Stimulated activated CD8-positive, alpha-beta memory T cell treated with anti-CD3 and anti-CD28 coated beads, Interleukin-4, amount 100 ng/mL, for 24 hours (primary cell): ENCODE measurements around the gene STKLD1.
"Not testable (repeated sequence)": the region's sequence is repeated elsewhere in the genome, so short reads cannot be mapped to it uniquely, and the experiment has no call there.

Experiments used
- DNase-seq: peaks from one replicate; pipeline ENCODE4 v3.0.0-alpha.2; 2020; ENCODE audit warnings: low read depth

STKLD1 gene

DNA sequence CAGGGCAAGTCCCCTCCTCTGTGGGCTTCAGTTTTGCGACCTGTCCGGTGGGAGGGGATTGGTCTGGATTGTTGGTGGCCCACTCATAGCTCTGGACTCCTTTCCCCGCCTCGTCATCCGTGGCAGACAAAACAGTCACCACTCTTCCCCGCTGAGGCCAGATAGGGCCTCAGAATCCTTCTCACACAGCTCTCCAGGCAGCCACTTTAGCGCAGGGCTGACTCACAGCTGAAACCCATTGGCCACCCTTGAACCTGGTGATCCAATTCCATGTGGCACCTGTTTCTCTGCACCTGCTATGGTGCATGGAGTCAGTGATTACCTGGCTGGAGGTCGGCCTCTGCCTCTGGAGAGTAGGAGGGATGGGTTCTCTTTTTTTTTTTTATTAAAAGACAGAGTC is 67.8 kb downstream of the STKLD1 start:
- DNase-seq, result no peak

DNA sequence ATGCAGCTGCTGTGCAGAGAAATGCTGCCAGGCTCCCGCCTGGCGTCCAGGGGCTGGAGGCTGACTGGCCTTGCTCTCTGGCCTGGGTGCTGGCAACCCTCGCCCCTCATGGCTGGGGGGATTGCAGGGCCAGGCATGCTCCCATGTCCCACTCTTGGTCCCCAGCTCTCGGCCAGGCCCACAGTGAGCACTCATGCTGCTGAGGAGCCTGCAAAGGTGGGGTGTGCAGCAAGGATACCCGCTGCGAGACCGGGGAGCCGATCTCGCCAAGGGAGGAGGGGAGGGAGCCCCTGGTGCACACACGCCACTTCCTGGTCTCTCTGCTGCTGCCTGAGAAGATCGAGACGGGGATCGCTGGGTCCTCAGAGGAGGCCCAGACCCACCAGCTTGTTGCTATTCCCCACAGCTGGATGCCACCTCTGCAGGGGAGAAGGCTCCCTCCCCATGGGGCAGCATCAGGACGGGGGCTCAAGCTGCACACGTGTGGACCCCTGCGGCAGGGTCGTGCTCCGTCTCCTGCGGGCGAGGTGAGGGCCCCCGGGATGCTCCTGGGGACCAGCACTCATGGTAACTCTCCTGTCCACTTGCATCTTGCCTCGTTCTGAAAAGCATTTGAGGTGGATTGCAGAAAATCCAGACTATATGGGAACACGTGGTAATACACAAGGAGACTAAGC is 69.3 kb downstream of the STKLD1 start:
- DNase-seq, result no peak

DNA sequence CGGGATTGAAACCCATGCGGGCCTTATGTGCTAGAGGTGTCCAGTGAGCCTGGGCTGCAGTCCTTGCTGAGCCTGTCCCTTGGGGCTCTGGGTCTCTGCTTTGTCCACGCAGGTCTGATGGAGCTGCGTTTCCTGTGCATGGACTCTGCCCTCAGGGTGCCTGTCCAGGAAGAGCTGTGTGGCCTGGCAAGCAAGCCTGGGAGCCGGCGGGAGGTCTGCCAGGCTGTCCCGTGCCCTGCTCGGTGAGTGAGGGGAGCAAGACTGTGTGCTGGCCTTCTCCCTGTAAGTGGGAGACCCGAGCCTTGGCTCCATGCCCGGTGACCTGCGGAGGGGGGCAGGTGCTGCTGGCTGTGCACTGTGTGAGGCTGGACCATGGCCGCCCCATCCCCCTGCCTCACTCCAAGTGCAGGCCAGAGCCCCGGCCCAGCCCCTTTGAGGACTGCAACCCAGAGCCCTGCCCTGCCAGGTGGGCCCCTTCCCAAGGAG is 72.4 kb downstream of the STKLD1 start:
- no peak for DNase-seq

DNA sequence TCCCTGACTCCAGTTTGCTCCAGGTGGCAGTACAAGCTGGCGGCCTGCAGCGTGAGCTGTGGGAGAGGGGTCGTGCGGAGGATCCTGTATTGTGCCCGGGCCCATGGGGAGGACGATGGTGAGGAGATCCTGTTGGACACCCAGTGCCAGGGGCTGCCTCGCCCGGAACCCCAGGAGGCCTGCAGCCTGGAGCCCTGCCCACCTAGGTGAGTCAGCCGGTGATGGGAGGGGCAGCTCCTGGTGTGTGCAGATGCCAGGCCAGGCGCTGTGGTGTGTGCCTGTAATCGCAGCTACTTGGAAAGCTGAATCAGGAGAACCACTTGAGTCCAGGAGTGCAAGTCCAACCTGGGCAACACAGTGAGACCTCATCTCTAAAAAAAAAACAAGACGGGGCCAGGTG is 73.6 kb downstream of the STKLD1 start:
- DNase-seq, result no peak

DNA sequence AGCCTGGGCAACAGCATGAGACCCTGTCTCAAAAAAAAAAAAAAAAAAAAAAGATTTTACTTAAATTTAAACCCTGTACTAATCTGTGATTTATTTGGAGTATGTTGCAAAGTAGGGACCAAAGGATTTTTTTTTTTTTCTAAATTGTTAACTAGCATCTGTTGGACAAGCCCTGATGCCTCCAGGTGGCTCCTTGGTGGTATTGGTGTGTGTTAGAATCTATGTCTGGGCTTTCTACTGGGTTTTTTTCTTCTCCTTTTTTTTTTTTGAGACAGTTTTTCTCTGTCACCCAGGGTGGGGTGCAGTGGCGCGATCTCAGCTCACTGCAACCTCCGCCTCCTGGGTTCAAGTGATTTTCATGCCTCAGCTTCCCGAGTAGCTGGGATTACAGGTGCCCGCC is 75.7 kb downstream of the STKLD1 start:
- not testable (repeated sequence) for DNase-seq

DNA sequence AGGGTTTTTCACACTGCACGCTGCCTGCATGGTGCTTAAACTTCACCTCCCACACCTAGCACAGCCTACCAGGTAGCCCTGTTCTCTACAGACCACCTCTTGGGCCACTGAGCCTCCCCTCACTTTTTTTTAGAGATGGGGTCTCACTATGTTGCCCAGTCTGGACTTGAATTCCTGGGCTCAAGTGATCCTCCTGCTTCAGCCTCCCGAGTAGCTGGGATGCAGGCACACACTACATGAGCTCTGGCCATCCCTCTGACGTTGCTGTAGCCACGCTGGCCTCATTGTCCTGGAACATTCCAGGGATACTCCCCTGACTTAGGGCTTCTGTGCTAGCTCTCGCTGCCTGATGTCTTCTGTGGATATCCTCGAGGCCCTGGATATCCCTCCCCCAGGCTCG is 76.4 kb downstream of the STKLD1 start:
- DNase-seq, result no peak

DNA sequence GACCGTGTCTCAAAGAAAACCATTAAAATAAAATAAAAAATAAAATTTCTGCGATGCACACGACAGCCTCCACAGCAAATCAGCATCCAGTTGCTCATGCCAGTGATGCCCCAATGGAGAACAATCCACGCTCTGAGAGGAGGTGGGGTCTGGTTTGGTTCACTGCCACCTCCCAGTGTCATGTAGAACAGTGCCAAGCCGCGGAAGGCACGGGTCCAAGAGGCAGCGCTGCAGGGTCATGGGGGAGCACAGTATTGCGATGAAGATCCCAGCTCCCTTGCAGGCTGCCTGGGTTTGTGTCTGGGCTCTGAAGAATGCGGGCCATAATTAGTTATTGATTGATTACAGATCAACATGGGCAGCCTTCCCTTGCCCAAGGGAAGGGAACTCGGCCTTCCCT is 77.5 kb downstream of the STKLD1 start:
- DNase-seq, result no peak

DNA sequence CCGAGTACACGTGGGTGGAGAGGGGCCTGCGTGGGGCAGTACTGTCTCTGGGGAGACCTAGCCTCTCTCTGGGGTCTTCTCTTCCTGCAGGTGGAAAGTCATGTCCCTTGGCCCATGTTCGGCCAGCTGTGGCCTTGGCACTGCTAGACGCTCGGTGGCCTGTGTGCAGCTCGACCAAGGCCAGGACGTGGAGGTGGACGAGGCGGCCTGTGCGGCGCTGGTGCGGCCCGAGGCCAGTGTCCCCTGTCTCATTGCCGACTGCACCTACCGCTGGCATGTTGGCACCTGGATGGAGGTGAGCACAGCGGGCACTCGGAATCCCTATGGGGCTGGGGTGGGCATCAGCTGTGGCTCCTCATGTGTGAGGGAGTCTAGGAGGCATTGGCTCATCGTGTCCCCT is 78.2 kb downstream of the STKLD1 start:
- no peak for DNase-seq

DNA sequence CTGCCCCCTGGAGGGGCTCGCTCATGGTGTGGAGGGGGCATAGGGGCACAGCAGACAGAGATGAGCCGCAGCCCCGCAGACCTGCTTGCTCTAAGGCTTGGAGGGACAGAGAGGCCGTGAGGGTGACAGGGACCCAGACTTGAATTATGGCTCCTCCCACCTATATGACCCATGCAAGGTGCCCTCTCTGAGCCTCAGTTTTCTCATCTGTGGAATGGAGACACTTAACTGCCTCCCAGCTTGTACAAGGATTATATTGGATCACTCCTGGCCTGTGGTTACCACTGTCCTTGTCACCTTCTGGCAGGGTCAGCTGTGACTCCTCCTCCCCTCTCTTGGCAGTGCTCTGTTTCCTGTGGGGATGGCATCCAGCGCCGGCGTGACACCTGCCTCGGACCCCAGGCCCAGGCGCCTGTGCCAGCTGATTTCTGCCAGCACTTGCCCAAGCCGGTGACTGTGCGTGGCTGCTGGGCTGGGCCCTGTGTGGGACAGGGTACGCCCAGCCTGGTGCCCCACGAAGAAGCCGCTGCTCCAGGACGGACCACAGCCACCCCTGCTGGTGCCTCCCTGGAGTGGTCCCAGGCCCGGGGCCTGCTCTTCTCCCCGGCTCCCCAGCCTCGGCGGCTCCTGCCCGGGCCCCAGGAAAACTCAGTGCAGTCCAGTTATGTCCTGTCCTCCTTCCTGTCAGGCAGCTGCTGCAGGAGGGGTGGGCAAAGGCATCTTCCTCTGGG is 78.9 kb downstream of the STKLD1 start:
- DNase-seq, result no peak
